H1 (cell line): ENCODE results near the gene CCDC60.

Experiments used
- EZH2 ChIP-seq: fragments of 200-600 bp; sonication (generic); IDR thresholded peaks from 2 replicates; pipeline ENCODE4 v1.7.1; 2012; ENCODE audit warnings: low read depth, mild to moderate bottlenecking, moderate library complexity, low read length, inconsistent platforms; ENCODE audit not compliant: severe bottlenecking
- MAFK ChIP-seq: IDR thresholded peaks from 2 replicates; pipeline ENCODE4 v1.6.1; 2012; ENCODE audit warnings: low read depth, mild to moderate bottlenecking, improper control_type of control experiment, low read length
- POU5F1 ChIP-seq: IDR thresholded peaks from 2 replicates; pipeline ENCODE4 v1.6.1; 2011; ENCODE audit warnings: low read depth, mild to moderate bottlenecking, low read length, moderate library complexity
- TEAD4 ChIP-seq: IDR thresholded peaks from 2 replicates; pipeline ENCODE4 v1.6.1; 2012; ENCODE audit warnings: low read depth, low read length, inconsistent platforms, mixed read lengths

- TF ChIP-seq POU5F1 (no peak), EZH2 (no peak), MAFK (no peak), TEAD4 (no peak)
These were observed 22.7 kb upstream of the CCDC60 start for GRCh38 chr12:119311878-119312277.
